OCI-LY7 (cell line): ENCODE measurements around the gene DGKB. TPM values are rescaled to one million over a fixed set of nuclear protein-coding genes. Genes with fewer than 3 reads are reported as not detected.

Source experiments
- BruUV-seq: library from RNA; stranded (reverse); fragments of 400-500 nt; replicated peaks from 2 replicates; lab custom pipeline; 2021; lab: Mats Ljungman, UMichigan
- CTCF ChIA-PET: fragments of 300-600 bp; sonication (Branson Sonifier 250); formaldehyde crosslinking; loops from one replicate; lab custom pipeline; 2022; ENCODE audit warnings: antibody characterized with exemption; ENCODE audit not compliant: unreplicated experiment; lab: Charles Lee
- POLR2A ChIA-PET: fragments of 300-600 bp; sonication (Branson Sonifier 250); formaldehyde crosslinking; loops from one replicate; lab custom pipeline; 2022; ENCODE audit warnings: antibody characterized with exemption; lab: Charles Lee
- DNase-seq: peaks from one replicate; pipeline ENCODE4 v3.0.0-alpha.2; 2015; ENCODE audit warnings: low spot score
- H2AFZ ChIP-seq: fragments of 200-600 bp; sonication (generic), shearing (Covaris generic); 2 replicates; pipeline ENCODE4 v1.6.1; 2014; ENCODE audit warnings: mild to moderate bottlenecking, antibody characterized with exemption, low read length, moderate library complexity
- H3K27ac ChIP-seq: fragments of 200-600 bp; sonication (generic); 2 replicates; pipeline ENCODE4 v1.5.1; 2014; ENCODE audit warnings: mixed run types, low read depth, mild to moderate bottlenecking, moderate library complexity, low read length, inconsistent platforms; ENCODE audit not compliant: poor library complexity, severe bottlenecking
- H3K36me3 ChIP-seq: fragments of 200-600 bp; sonication (generic); 2 replicates; pipeline ENCODE4 v1.6.1; 2014; ENCODE audit warnings: mild to moderate bottlenecking, antibody characterized with exemption, low read length, moderate library complexity, mixed read lengths; ENCODE audit not compliant: insufficient read depth
- H3K4me1 ChIP-seq: fragments of 200-600 bp; sonication (generic); 2 replicates; pipeline ENCODE4 v1.5.1; 2014; ENCODE audit warnings: mild to moderate bottlenecking, low read length; ENCODE audit not compliant: insufficient read depth, poor library complexity, severe bottlenecking
- H3K4me2 ChIP-seq: fragments of 200-600 bp; sonication (generic); 2 replicates; pipeline ENCODE4 v1.6.1; 2014; ENCODE audit warnings: mild to moderate bottlenecking, low read length
- H3K4me3 ChIP-seq: fragments of 200-600 bp; sonication (generic); 2 replicates; pipeline ENCODE4 v1.5.1; 2014; ENCODE audit warnings: mild to moderate bottlenecking, low read depth, low read length; ENCODE audit not compliant: poor library complexity, severe bottlenecking
- H3K79me2 ChIP-seq: fragments of 200-600 bp; sonication (generic); 2 replicates; pipeline ENCODE4 v1.6.1; 2016; ENCODE audit warnings: low read depth, mild to moderate bottlenecking, low read length, moderate library complexity, mixed read lengths; ENCODE audit not compliant: insufficient read depth
- H3K9me2 ChIP-seq: fragments of 200-600 bp; sonication (generic); 2 replicates; pipeline ENCODE4 v1.6.1; 2016; ENCODE audit warnings: mild to moderate bottlenecking, low read length, mixed read lengths; ENCODE audit not compliant: insufficient read depth
- H3K9me3 ChIP-seq: fragments of 200-600 bp; sonication (generic); 2 replicates; pipeline ENCODE4 v1.6.1; 2014; ENCODE audit warnings: mild to moderate bottlenecking, mixed run types, low read length, mixed read lengths
- H4K20me1 ChIP-seq: fragments of 200-600 bp; sonication (generic); 2 replicates; pipeline ENCODE4 v1.6.1; 2014; ENCODE audit warnings: mild to moderate bottlenecking, antibody characterized with exemption, low read length, moderate library complexity, mixed read lengths; ENCODE audit not compliant: insufficient read depth
- EZH2phosphoT487 ChIP-seq: fragments of 200-600 bp; sonication (generic); IDR thresholded peaks from 2 replicates; pipeline ENCODE4 v1.6.1; 2018; ENCODE audit warnings: low read depth, borderline replicate concordance, mild to moderate bottlenecking, mixed run types, antibody characterized with exemption, low read length, moderate library complexity, mixed read lengths
- intact Hi-C: fragments of 100-400 bp; cut with micrococcal nuclease; formaldehyde crosslinking; loops from one replicate; pipeline ENCODE4 v1.10.0; 2022; ENCODE audit not compliant: unreplicated experiment
- total RNA-seq, 2 experiments: library from RNA; depleted of rRNA in 1 of 2; stranded (reverse); fragments of >200 nt in 1 of 2; shearing (Covaris generic) in 1 of 2; gene quantifications; 2 replicates each; pipeline ENCODE4 v1.2.3, GENCODE V29; 2014 to 2022
- TF ChIP-seq, protein P1 (sequence below): fragments of 200-600 bp; sonication (generic); conservative IDR thresholded peaks from 2 replicates; pipeline ENCODE4 v1.5.1; 2014; ENCODE audit warnings: mild to moderate bottlenecking, antibody characterized with exemption, low read length, moderate library complexity, mixed read lengths

DGKB gene
- total RNA-seq, 2 experiments from 2014 or later: not detected

DNA sequence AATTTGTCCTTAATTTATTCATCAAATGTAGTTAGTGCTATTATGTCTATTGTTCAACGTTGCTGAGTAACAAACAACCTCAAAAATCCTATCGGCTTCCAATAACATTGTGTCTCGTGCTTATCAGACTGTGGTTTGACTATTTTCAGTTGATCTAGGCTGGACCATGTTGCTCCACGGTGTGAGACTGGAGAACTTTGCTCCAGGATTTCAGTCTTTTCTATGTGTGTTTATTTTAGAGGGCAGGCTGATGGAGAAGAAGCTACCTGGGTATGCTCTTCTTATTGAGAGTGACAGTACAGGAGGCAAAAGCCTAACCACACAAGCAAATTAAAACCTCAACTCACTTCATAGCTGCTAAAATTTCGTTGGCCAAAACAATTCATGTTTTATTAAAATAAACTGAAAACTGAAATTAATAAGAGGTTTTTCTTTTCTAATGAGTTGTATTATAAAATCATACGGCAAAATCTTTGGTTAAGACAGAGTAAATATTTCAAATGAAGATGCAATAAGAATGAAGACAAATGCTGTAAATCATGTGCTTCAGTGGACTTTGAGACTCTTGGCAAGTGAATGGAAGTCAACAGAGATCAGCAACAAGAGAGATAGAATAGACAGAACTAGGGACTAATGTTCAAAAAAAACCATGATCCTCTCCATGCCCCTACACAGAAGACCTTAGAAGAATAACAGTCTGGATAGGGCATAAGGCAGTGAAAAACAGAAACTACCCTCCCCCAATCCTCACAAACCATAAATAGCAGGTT is 495.1 kb downstream of the DGKB start:
- Histone ChIP-seq H4K20me1 (no peaks in the 10 kb centered on the region), H3K4me2 (no peak overlapping the region), H3K4me3 (no peak overlapping the region), H2AFZ (no peak overlapping the region), H3K9me2 (no peaks in the 10 kb centered on the region), H3K4me1 (no peaks in the 10 kb centered on the region), H3K9me3 (no peaks in the 10 kb centered on the region), H3K79me2 (no peaks in the 10 kb centered on the region), H3K27ac (no peak overlapping the region), H3K36me3 (no peaks in the 10 kb centered on the region)
- POLR2A ChIA-PET: no interaction called here
- no peak for TF ChIP-seq EZH2phosphoT487
- TF ChIP-seq, protein P1, sequence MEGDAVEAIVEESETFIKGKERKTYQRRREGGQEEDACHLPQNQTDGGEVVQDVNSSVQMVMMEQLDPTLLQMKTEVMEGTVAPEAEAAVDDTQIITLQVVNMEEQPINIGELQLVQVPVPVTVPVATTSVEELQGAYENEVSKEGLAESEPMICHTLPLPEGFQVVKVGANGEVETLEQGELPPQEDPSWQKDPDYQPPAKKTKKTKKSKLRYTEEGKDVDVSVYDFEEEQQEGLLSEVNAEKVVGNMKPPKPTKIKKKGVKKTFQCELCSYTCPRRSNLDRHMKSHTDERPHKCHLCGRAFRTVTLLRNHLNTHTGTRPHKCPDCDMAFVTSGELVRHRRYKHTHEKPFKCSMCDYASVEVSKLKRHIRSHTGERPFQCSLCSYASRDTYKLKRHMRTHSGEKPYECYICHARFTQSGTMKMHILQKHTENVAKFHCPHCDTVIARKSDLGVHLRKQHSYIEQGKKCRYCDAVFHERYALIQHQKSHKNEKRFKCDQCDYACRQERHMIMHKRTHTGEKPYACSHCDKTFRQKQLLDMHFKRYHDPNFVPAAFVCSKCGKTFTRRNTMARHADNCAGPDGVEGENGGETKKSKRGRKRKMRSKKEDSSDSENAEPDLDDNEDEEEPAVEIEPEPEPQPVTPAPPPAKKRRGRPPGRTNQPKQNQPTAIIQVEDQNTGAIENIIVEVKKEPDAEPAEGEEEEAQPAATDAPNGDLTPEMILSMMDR: no peak
- no TSS peak for BruUV-seq
- no peak for DNase-seq
- intact Hi-C loops: no loop called here
- CTCF ChIA-PET: no interaction called here

DNA sequence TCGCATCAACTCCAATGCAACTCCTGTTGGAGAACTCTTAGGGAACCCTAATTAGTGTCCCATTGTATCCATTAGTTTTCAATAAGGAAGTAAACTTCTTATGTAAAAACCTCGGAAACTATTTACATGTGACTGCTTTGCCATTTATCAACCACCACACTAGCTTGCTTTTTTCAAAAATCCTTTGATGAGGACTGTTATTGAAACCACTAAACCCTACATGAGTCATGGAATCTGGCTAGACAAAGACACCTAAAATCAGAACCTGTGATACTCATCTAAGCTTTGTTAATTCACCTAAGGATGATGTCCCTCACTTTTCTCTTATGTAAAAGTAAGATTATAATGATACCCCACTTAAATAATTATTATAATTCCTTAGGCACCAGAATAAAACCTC is 499.0 kb downstream of the DGKB start:
- no peaks in the 10 kb centered on the region for H3K79me2 ChIP-seq
- no peak overlapping the region for H2AFZ ChIP-seq
- POLR2A ChIA-PET: no interaction called here
- H3K4me1 ChIP-seq: no peaks in the 10 kb centered on the region
- H3K36me3 ChIP-seq: no peaks in the 10 kb centered on the region
- H3K9me3 ChIP-seq: no peaks in the 10 kb centered on the region
- intact Hi-C loops: no loop called here
- H4K20me1 ChIP-seq: no peaks in the 10 kb centered on the region
- no peak overlapping the region for H3K27ac ChIP-seq
- H3K9me2 ChIP-seq: no peaks in the 10 kb centered on the region
- CTCF ChIA-PET: no interaction called here
- DNase-seq: no peak
- no peak overlapping the region for H3K4me2 ChIP-seq
- H3K4me3 ChIP-seq: no peak overlapping the region
- BruUV-seq: no TSS peak
- TF ChIP-seq, protein P1: no peak
- no peak for TF ChIP-seq EZH2phosphoT487

DNA sequence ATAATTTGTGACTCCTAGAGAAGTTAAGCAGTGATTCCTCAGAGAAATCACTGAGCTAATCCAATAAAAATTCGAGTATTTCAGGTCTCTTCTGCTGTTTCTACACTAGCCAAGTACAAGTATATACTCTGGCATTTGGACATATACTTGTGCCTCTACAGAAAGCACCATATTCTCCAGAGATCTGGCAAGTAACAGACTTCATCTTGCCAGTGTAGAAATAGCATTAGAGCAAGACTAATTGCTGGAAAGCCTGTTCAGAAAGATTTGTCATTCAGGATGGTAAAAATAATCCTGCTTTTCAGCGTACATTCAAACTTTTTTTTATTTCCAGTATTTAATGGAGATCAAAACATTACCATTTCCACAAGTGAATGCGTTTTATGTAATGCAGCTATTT is 502.3 kb downstream of the DGKB start:
- no peaks in the 10 kb centered on the region for H3K9me2 ChIP-seq
- TF ChIP-seq EZH2phosphoT487: no peak
- TF ChIP-seq, protein P1: no peak
- no peaks in the 10 kb centered on the region for H3K4me1 ChIP-seq
- BruUV-seq: no TSS peak
- ChIA-PET CTCF (no interaction called here), POLR2A (no interaction called here)
- no peak overlapping the region for H2AFZ ChIP-seq
- intact Hi-C loops: no loop called here
- no peaks in the 10 kb centered on the region for H3K79me2 ChIP-seq
- no peaks in the 10 kb centered on the region for H4K20me1 ChIP-seq
- H3K4me3 ChIP-seq: no peak overlapping the region
- no peak for DNase-seq
- no peaks in the 10 kb centered on the region for H3K36me3 ChIP-seq
- no peak overlapping the region for H3K27ac ChIP-seq
- H3K4me2 ChIP-seq: no peak overlapping the region
- 0 out of 2 replicates have a peak, but pooled peaks cover 3% of the 10 kb centered on the region for H3K9me3 ChIP-seq
